B cell (primary cell): ENCODE measurements around the gene MROH2A. TPM values are rescaled to one million over a fixed set of nuclear protein-coding genes. Genes with fewer than 3 reads are reported as not detected.

ENCODE experiments used
- ATAC-seq: fragments of 200-7000 bp; cut with Tn5 transposase; one replicate; pipeline ENCODE4 v1.10.0; 2021; ENCODE audit warnings: low read depth, mild to moderate bottlenecking, moderate number of reproducible peaks, moderate library complexity
- CTCF ChIA-PET: fragments of 350-600 bp; sonication (Branson Sonifier 250); formaldehyde crosslinking; loops from one replicate; lab custom pipeline; 2021; ENCODE audit warnings: antibody characterized with exemption, inconsistent platforms; lab: Charles Lee
- POLR2A ChIA-PET: fragments of 350-600 bp; sonication (Branson Sonifier 250); formaldehyde crosslinking; loops from one replicate; lab custom pipeline; 2021; ENCODE audit warnings: antibody characterized with exemption; lab: Charles Lee
- DNase-seq: peaks from one replicate; pipeline ENCODE4 v3.0.0; 2013
- H2AFZ ChIP-seq: 2 replicates; pipeline ENCODE4 v1.6.1; 2012; ENCODE audit warnings: mild to moderate bottlenecking, low read depth, low read length; ENCODE audit not compliant: insufficient read depth, poor library complexity, severe bottlenecking
- H3K27ac ChIP-seq, 2 donors: 1 replicate in 1 of 2; 2 replicates in 1 of 2; pipeline ENCODE4 v1.5.1; 2012 to 2013; ENCODE audit warnings: low read length in 2 of 2, mild to moderate bottlenecking in 2 of 2, moderate library complexity in 1 of 2
- H3K27me3 ChIP-seq, 4 experiments: fragments of 200-600 bp in 1 of 4; sonication (generic) in 1 of 4; replicated peaks in 1 of 4; 1 replicate in 2 of 4; 2 replicates in 2 of 4; pipeline versions ENCODE4 v1.6.1 to v1.7.0; 2013 to 2016; ENCODE audit warnings: low read length in 3 of 4, mild to moderate bottlenecking in 2 of 4, mixed read lengths in 1 of 4, moderate library complexity in 1 of 4; ENCODE audit not compliant: insufficient read depth in 4 of 4, control insufficient read depth in 3 of 4; ENCODE audit errors: control extremely low read depth in 1 of 4
- H3K36me3 ChIP-seq, 2 experiments: replicated peaks in 1 of 2; 1 replicate in 1 of 2; 2 replicates in 1 of 2; pipeline versions ENCODE4 v1.6.1 to v1.7.1; 2013; ENCODE audit warnings: low read length in 1 of 2; ENCODE audit not compliant: insufficient read depth in 2 of 2, control insufficient read depth in 1 of 2; ENCODE audit errors: control extremely low read depth in 1 of 2, extremely low read depth in 1 of 2
- H3K4me1 ChIP-seq, 2 donors: fragments of 200-600 bp in 1 of 2; sonication (generic) in 1 of 2; 1 replicate in 1 of 2; 2 replicates in 1 of 2; pipeline versions ENCODE4 v1.5.1 to v1.6.1; 2013 to 2017; ENCODE audit warnings: low read length in 2 of 2; ENCODE audit not compliant: control insufficient read depth in 2 of 2, insufficient read depth in 2 of 2
- H3K4me2 ChIP-seq: replicated peaks from 2 replicates; pipeline ENCODE3; 2012; ENCODE audit warnings: mild to moderate bottlenecking, low read depth, low read length; ENCODE audit not compliant: poor library complexity, severe bottlenecking
- H3K4me3 ChIP-seq, 5 experiments: fragments of 200-600 bp in 1 of 5; sonication (generic) in 1 of 5; 1 replicate in 3 of 5; 2 replicates in 2 of 5; pipeline versions ENCODE4 v1.5.1 to v1.7.0; 2011 to 2016; ENCODE audit warnings: low read length in 4 of 5, mild to moderate bottlenecking in 4 of 5, low read depth in 2 of 5, control low read depth in 1 of 5, moderate library complexity in 1 of 5; ENCODE audit not compliant: insufficient read depth in 1 of 5; ENCODE audit errors: control extremely low read depth in 1 of 5, extremely low read depth in 1 of 5
- H3K79me2 ChIP-seq: fragments of 200-600 bp; sonication (generic); one replicate; pipeline ENCODE4 v1.6.0; 2016; ENCODE audit warnings: low read length; ENCODE audit not compliant: control insufficient read depth, insufficient read depth
- H3K9ac ChIP-seq: fragments of 200-600 bp; sonication (generic); 2 replicates; pipeline ENCODE4 v1.6.1; 2017; ENCODE audit warnings: mild to moderate bottlenecking, low read length, moderate library complexity
- H3K9me3 ChIP-seq, 3 donors: one replicate each; pipeline versions ENCODE4 v1.6.1 to v1.7.1; 2013; ENCODE audit warnings: low read length in 2 of 3; ENCODE audit not compliant: control insufficient read depth in 2 of 3, insufficient read depth in 1 of 3; ENCODE audit errors: control extremely low read depth in 1 of 3
- H4K20me1 ChIP-seq: 2 replicates; pipeline ENCODE4 v1.6.0; 2012; ENCODE audit warnings: mild to moderate bottlenecking, low read length; ENCODE audit not compliant: insufficient read depth, control insufficient read depth, poor library complexity, severe bottlenecking
- H3K27ac Mint-ChIP-seq: one replicate; pipeline ENCODE4 v1.8.0; 2021; ENCODE audit warnings: mixed read lengths
- H3K27me3 Mint-ChIP-seq: one replicate; pipeline ENCODE4 v1.8.0; 2021; ENCODE audit warnings: mixed read lengths
- H3K4me1 Mint-ChIP-seq: one replicate; pipeline ENCODE4 v1.8.0; 2021; ENCODE audit warnings: mixed read lengths
- H3K4me3 Mint-ChIP-seq: one replicate; pipeline ENCODE4 v1.8.0; 2021; ENCODE audit warnings: mixed read lengths
- H3K9me3 Mint-ChIP-seq: one replicate; pipeline ENCODE4 v1.8.0; 2022; ENCODE audit warnings: mixed read lengths; ENCODE audit not compliant: insufficient read depth
- EZH2 ChIP-seq: IDR thresholded peaks from 2 replicates; pipeline ENCODE4 v1.6.1; 2012; ENCODE audit warnings: borderline replicate concordance, low read depth, mild to moderate bottlenecking, moderate library complexity, low read length; ENCODE audit not compliant: insufficient read depth, poor library complexity, severe bottlenecking
- WGBS: methylation state at CpG from one replicate; pipeline ENCODE4 v1.1.5; 2013; ENCODE audit warnings: missing lambda C conversion rate; ENCODE audit not compliant: insufficient coverage; 5-methylcytosine and 5-hydroxymethylcytosine counted together
- intact Hi-C: fragments of 100-400 bp; cut with micrococcal nuclease; formaldehyde crosslinking; loops from one replicate; pipeline ENCODE4 v1.10.0; 2022
- polyA plus RNA-seq: library from polyadenylated mRNA; depleted of rRNA; stranded (reverse); fragments of >200 nt; gene quantifications from 2 replicates; pipeline ENCODE4 v1.2.3, GENCODE V29; 2012
- total RNA-seq, 2 donors: library from RNA; stranded (reverse); fragments of 120-200 nt in 1 of 2; gene quantifications; 1 replicate in 1 of 2; 2 replicates in 1 of 2; pipeline versions ENCODE4 v1.2.3 to v1.2.4, GENCODE V29; 2013 to 2022
- TF ChIP-seq, protein P1 (sequence below): fragments of 200-600 bp; IDR thresholded peaks from one replicate; pipeline ENCODE4 v1.8.0; 2022; ENCODE audit warnings: antibody characterized with exemption, mild to moderate bottlenecking

Gene MROH2A
- total and polyA plus RNA-seq, 2 donors (not counting 1 experiment from before 2014, with no cell fraction given), result not detected

- H3K79me2 ChIP-seq, result no peaks in the 10 kb centered on the region
- H3K4me3 ChIP-seq, result no peak overlapping the region
- no peaks in the 10 kb centered on the region for H3K27me3 ChIP-seq
- no peak for TF ChIP-seq EZH2
- TF ChIP-seq, protein P1, sequence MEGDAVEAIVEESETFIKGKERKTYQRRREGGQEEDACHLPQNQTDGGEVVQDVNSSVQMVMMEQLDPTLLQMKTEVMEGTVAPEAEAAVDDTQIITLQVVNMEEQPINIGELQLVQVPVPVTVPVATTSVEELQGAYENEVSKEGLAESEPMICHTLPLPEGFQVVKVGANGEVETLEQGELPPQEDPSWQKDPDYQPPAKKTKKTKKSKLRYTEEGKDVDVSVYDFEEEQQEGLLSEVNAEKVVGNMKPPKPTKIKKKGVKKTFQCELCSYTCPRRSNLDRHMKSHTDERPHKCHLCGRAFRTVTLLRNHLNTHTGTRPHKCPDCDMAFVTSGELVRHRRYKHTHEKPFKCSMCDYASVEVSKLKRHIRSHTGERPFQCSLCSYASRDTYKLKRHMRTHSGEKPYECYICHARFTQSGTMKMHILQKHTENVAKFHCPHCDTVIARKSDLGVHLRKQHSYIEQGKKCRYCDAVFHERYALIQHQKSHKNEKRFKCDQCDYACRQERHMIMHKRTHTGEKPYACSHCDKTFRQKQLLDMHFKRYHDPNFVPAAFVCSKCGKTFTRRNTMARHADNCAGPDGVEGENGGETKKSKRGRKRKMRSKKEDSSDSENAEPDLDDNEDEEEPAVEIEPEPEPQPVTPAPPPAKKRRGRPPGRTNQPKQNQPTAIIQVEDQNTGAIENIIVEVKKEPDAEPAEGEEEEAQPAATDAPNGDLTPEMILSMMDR, result no peak
- no peaks in the 10 kb centered on the region for H3K4me1 Mint-ChIP-seq
- no peak overlapping the region for H3K9ac ChIP-seq
- H3K27me3 Mint-ChIP-seq, result peaks cover 6% of the 10 kb centered on the region
- intact Hi-C loops, result no loop called here
- H4K20me1 ChIP-seq, result no peaks in the 10 kb centered on the region
- H3K27ac ChIP-seq, result no peak overlapping the region
- no peak overlapping the region for H3K27ac Mint-ChIP-seq
- H2AFZ ChIP-seq, result no peak overlapping the region
- no peak overlapping the region for H3K4me3 Mint-ChIP-seq
- ChIA-PET POLR2A (no interaction called here), CTCF (no interaction called here)
- WGBS, result 88% methylated on average over 15 of the region's 18 CpGs
- DNase-seq (no peak), ATAC-seq (no peak)
- H3K4me2 ChIP-seq, result no peak overlapping the region
- peaks cover 0 to 8% (median 0%) of the 10 kb centered on the region in 3 donors for H3K9me3 ChIP-seq
- no peaks in the 10 kb centered on the region for H3K36me3 ChIP-seq
- H3K4me1 ChIP-seq, result no peaks in the 10 kb centered on the region
- H3K9me3 Mint-ChIP-seq, result peaks cover 2% of the 10 kb centered on the region
These were observed 15.5 kb downstream of the MROH2A start for GRCh38 chr2:233793465-233794127.

DNA sequence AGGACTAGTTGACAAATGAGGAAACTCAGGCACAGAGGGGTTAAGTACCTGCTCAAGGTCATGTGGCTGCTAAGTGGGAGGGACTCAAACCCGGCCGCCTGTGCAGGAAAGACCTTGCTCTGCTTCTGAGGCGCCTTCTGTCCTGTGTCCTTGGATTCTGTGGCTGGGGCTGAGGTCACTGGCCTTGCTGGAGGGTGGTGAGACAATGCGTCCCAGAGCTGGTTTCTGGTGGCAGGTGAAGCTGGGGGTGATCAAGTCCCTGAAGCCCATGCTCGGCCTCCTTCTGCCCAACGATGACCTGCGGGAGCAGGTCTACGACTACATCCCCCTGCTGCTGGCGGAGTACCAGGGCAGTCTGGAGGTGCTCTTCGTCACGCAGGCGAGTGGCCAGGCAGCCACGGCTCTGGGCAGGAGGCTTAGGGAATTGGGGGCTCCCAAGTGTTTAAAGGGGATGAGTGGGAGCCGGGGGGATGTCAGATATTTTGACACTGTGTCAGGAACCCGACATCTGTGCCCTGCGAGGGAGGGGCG is 16.1 kb downstream of the MROH2A start:
- no peak for DNase-seq

More for the DNA sequence above, 16.1 kb downstream of the MROH2A start:
- Histone ChIP-seq H4K20me1 (no peaks in the 10 kb centered on the region), H3K9me3 (peaks cover 0 to 8% (median 0%) of the 10 kb centered on the region in 3 donors), H3K4me2 (no peak overlapping the region), H3K36me3 (no peaks in the 10 kb centered on the region), H3K27me3 (no peaks in the 10 kb centered on the region), H3K4me3 (no peak overlapping the region), H3K9ac (no peak overlapping the region), H3K27ac (no peak overlapping the region), H2AFZ (no peak overlapping the region), H3K79me2 (no peaks in the 10 kb centered on the region), H3K4me1 (no peaks in the 10 kb centered on the region)
- ATAC-seq, result no peak
- ChIA-PET CTCF (no interaction called here), POLR2A (no interaction called here)
- no peak for TF ChIP-seq EZH2
- TF ChIP-seq, protein P1, result no peak
- Mint-ChIP-seq H3K9me3 (peaks cover 2% of the 10 kb centered on the region), H3K27me3 (peaks cover 4% of the 10 kb centered on the region), H3K4me1 (no peaks in the 10 kb centered on the region), H3K27ac (no peak overlapping the region), H3K4me3 (no peak overlapping the region)
- intact Hi-C loops, result no loop called here
- 89% methylated on average over 17 of the region's 17 CpGs for WGBS
